HG03457 (cell line): ENCODE measurements around the gene LYRM1.

Experiments used
- ATAC-seq: cut with Tn5 transposase; IDR thresholded peaks from one replicate; pipeline ENCODE4 v1.9.1; 2021; ENCODE audit warnings: moderate number of reproducible peaks; ENCODE audit not compliant: unreplicated experiment

LYRM1 gene

GRCh38 chr16:20871941-20872815 lies 28.4 kb upstream of the LYRM1 start:
- ATAC-seq, result no peak

GRCh38 chr16:20873331-20873730 lies 27.2 kb upstream of the LYRM1 start:
- ATAC-seq, result no peak

- no peak for ATAC-seq
These were observed 26.4 kb upstream of the LYRM1 start for GRCh38 chr16:20874088-20874581.

GRCh38 chr16:20875355-20875650 lies 25.3 kb upstream of the LYRM1 start:
- ATAC-seq, result no peak

- no peak for ATAC-seq
These were observed 21.9 kb upstream of the LYRM1 start for GRCh38 chr16:20878682-20879147.

- ATAC-seq, result no peak
These were observed 21.2 kb upstream of the LYRM1 start for GRCh38 chr16:20879175-20880040.

- no peak for ATAC-seq
These were observed 19.6 kb upstream of the LYRM1 start for GRCh38 chr16:20880867-20881502.

GRCh38 chr16:20881503-20881878 lies 19.1 kb upstream of the LYRM1 start:
- no peak for ATAC-seq

GRCh38 chr16:20883554-20884239 lies 16.9 kb upstream of the LYRM1 start:
- ATAC-seq, result no peak

- no peak for ATAC-seq
These were observed 16.4 kb upstream of the LYRM1 start for GRCh38 chr16:20884240-20884556.

- ATAC-seq, result no peak
These were observed 14.3 kb upstream of the LYRM1 start for GRCh38 chr16:20886320-20886719.

- ATAC-seq, result no peak
These were observed 13.4 kb upstream of the LYRM1 start for GRCh38 chr16:20887207-20887606.

- ATAC-seq, result no peak
These were observed 10.8 kb upstream of the LYRM1 start for GRCh38 chr16:20889625-20890275.

GRCh38 chr16:20894388-20894787 lies 6.2 kb upstream of the LYRM1 start:
- no peak for ATAC-seq

- ATAC-seq, result no peak
These were observed 3.2 kb upstream of the LYRM1 start for GRCh38 chr16:20897253-20897897.

- no peak for ATAC-seq
These were observed 2.6 kb upstream of the LYRM1 start for GRCh38 chr16:20897922-20898321.

GRCh38 chr16:20899071-20899470 lies 1.5 kb upstream of the LYRM1 start:
- no peak for ATAC-seq

GRCh38 chr16:20899477-20900298 lies 883 bp upstream of the LYRM1 start:
- no peak for ATAC-seq

- ATAC-seq, result no peak
These were observed 481 bp downstream of the LYRM1 start for GRCh38 chr16:20901068-20901435.
